ENCODE measurements around the gene METTL15.
"Not testable (repeated sequence)": the region's sequence is repeated elsewhere in the genome, so short reads cannot be mapped to it uniquely, and the experiment has no call there.

Gene METTL15

DNA sequence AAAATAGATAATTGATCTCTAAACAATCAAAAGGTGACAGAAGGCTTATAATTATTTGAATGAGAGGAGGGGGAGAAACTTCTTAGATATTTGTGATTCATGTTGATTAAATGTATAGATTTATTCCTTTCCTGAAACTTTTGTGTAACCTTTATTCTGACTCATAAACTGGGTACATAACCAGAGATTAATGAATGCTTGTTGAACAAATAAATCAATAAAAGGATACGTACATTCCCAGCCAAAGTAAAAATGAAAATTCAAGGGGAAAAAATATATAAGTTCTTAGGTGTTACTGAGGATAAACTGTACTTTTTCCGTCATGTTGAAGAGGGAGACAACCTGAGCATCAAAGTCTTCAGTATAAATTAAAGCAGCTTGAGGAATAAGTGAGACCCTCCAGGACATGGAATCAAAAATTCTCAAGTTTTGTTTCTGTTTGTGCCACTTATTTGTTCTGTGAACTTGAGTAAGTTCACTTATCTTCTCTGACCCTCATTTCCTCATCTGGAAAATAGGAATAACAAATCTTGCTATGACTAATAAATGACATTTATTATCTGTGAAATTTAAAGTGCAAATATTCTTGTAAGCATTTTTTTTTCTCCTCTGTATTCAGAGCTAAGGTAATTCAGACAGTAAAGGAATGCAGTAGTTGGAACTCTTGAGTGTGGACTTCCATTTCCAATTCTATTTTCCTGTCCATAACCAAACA, 195.4 kb downstream of the METTL15 start:
- no peak for DNase-seq

DNA sequence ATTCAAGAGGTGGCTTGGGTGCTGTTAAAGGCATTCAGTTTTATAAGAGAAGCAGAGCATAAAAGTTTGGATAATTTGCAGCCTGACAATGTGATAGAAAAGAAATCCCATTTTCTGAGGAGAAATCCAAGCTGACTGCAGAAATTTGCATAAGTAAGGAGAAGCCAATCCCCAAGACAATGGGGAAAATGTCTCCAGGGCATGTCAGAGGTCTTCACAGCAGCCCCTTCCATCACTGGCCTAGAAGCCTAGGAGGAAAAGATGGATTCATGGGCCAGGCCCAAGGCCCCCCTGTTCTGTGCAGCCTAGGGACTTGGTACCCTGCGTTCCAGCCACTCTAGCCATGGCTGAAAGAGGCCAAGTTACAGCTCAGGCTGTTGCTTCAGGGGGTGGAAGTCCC, 207.3 kb downstream of the METTL15 start:
- DNase-seq, result no peak

DNA sequence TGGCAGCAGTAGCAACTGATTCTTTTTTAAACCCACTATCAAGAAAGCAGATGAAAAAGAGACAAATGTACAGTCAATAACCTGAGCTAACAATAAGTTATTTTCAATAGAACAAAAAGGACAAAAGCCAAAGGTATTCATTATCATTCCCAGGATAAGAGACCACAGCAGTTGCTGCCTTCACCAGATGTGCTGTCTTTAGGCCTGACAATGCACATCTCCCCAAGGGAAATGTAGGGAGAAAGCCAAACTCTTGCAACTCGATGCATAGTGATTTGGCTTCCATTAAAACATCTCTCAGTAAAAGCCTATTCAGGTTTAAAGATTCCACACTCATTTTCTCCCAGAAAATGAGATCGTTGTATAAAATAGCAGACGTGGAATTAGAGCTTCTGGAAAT, 210.7 kb downstream of the METTL15 start:
- no peak for DNase-seq

DNA sequence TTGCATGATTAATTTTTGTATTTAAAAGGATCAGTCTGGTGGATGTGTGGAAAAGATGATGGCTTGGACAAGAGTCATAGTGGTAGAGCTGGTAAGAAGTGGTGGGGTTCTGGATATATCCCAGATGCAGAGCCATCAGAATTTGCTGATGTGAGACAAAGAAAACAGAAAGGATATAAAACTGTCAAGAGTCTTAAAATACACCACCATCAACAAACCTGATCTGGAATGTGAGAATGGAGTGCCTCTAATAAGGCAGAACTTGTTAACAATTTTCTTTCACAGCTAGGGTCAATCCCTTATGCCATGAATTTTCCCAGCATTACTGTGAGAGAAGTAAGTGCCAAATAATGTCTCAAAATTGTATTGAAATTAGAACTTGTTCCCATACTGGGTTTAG, 215.4 kb downstream of the METTL15 start:
- no peak for DNase-seq

DNA sequence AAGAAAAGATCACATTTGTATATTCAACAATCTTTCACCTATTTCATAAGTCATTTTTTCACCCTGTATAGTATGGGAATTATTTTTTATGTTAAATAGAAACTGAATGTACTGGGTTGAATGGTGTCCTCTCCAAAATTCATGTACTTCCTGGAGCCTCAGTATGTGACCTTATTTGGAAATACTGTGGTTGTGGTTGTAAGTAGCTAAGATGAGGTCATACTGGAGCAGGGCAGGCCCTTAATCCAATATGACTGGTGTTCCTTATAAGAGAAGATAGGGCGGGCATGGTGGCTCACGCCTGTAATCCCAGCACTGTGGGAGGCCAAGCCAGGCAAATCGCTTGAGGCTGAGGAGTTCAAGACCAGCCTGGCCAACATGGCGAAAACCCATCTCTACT, 224.2 kb downstream of the METTL15 start:
- not testable (repeated sequence) for DNase-seq

DNA sequence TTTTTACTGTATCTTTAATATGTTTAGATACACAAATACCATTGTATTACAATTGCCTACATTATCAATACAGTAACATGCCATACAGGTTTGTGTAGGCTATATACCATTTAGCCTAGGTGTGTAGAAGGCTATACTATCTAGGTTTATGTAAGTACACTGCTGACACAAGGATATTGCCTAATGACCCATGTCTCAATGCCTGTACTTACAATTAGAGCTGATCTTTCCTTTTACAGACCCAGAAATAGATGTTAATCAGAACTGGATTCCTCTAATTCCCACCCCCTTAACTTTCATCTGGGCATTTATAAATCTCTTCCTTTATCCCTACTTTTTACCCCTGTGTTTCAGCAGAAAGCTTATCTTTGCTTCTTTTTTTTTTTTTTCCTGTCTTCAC, 229.5 kb downstream of the METTL15 start:
- no peak for DNase-seq

DNA sequence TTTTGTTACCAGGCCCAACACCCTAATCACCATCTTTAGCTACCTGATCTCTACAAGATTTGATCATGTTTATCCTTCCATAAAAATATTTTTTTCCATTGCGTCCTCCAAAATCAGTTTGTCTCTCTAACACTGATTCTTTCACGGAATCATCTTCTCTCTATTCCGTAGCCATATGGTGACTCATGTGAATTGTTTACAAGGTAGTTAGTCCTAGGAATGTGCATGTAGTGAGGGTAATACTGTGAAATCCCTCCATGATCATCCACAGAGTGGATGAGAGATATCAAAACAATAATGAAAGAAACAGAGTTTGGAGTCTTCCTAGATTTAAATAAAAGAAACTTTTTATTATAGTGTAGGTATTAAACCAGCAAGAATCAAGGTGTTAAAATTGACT, 230.2 kb downstream of the METTL15 start:
- no peak for DNase-seq

DNA sequence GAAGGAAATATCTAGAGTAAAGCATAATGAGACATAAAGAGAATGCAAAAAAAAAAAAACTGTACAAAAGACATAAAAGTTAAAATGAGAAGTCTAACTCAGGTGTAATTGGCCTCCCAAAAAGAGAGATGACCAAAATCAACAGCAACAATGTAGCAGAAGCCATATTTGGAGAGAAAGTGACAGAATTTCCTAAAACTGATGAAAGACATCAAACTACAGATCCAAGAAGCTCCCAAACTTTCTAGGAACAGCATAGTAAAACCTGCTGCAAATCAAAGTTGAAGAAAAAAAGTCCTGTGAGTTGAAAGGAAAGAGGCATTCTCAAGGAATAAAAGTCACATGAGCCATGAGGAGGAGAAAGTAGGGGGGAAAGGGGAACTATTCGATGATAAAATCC, 231.3 kb downstream of the METTL15 start:
- no peak for DNase-seq

DNA sequence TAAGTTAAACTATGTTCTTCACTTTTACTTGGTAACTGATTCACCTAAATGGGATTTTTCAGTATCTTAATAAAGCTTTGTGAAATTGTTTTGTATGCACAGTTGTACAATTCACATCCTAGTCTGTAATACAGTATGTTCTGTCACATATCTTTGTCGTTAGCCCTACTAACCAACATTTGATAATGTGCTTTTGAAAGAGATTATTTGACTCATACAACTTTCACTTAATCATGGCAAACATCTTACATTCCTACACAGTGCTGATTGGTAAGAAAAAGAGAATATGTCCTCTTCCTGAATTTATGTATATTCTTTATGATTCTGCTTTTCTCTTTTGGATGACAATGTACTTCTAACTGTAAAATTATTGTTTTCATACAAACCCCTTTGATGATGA, 234.5 kb downstream of the METTL15 start:
- no peak for DNase-seq

DNA sequence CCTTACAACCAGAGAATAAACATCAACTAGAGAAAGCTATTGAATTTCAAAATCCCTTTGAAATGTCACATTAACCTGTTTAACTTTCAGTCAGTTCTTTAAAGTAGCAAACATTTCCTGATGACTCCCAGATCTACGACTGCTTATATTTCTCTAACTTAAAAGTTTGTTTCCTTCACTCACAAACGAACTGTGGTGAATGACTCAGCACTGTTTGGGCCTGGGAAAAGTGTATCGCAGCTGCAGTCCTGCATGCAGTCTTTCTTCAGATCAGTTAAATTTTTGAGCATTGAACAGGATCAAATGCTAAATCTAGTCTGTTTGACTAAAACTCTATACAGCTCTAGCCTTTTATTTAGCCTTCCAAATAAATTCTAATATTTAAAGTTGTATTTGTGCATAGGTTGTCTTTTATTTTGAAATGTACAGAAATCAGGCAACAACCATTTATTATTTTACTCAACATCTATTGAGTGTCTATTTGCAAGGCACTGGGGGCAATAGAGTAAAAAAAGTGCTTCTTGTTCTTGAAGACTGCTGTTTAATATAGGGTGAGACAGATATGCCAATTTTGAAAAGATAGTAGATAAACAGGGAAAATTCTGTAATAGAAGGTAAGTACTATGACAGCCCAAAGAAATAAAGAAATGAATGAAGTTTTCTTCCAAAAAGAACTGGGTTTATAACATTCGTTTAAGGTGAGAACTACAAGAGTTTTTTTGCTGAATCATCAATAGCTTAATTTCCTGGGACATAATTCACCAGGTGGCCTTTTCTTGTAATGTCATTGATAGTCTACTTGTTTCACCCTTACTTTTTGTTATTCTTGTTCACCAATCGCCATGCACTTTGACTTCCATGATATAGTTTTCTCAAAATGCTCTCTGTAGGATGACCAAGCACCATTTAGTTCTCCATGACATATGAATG, 235.4 kb downstream of the METTL15 start:
- peak; percentile 75 for DNase-seq

DNA sequence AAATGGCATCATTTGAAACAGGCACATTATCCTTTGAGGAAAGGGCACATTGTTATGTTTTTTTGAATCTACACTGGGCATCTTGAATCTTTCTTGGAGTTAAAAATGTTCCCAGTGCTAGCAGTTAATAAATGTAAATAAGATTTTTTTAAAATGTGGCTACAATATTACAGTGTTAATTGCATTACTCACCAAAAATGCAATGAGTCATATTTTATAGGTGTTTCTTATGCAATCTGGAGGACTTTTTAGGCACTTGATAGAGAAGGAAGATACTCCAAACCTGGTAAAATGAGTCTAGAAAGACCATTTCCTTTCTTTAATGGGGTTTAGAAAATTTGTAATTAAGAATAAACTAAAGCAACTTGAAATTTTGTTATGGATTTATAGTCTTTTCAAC, 238.0 kb downstream of the METTL15 start:
- DNase-seq, result no peak

DNA sequence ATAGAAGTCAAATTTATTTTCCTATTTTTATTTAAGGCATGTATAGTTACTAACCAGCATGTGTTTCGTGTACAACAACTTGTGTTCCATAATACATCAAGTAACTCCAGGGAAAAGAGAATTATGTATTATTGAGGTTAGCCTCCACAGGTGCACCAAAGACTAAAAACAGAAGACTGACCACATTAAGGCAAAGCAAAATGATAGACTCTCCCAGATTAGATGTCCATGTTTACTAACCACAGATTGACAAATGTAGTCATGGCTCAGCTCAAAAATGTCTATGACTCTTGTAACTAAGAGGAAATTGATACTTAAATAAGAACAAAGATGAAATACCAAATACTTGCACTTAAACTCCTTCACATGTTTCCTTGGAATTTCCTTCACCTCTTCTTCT, 238.5 kb downstream of the METTL15 start:
- DNase-seq, result no peak

DNA sequence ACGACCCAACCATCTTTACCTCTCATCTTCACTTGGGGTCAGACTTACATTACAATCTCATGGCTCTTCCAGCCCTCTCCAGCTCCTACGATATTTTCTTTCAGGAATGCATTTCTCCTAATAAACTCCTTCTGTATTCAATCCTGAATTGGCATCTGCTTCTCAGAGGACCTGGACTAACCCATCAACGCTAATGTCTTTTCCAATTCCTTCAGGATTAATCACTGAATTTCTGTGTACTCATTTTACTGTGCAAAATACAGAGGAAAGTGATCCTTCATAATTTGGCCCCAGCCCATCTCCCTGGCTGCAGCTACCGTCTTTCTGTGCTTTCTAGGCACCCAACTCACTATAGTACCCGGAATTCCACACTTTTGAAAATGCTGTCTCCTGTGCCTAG, 239.2 kb downstream of the METTL15 start:
- no peak for DNase-seq

DNA sequence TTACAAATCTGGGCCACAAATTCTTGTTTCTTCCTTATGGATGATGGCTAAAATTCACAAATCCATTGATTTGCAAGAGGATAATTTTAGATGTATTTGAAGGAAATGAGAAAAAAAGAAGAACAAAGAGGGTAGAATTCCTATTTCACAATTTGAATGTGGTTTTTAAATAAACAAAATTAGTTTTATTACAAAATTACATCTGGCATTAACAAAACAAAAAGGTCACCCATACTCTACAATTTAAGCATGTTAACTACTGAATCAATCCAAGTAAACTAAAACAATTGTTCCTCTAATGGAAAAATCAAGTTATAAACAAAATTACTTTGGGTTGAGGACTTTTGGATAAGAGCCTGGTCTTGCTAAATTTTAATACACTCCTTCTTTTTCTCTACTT, 242.0 kb downstream of the METTL15 start:
- no peak for DNase-seq

DNA sequence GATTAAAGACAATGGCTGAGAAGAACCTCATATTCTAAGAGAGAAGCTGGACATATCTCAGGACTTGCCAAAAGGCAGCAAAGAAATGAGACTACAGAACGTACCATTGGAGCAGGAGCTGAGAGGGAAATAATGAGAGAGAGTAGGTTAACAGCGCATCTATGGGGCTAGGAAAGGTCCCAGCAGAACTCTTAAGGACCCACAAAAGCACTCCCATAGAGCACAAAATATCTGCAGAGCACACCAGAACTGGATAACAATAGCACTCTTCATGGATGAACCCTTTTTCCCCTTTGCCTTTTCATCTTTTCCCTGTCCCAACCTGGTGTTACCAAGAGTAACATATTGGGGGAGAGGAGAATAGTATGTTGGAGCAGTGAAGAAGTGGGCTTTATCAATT, 245.8 kb downstream of the METTL15 start:
- DNase-seq, result no peak

DNA sequence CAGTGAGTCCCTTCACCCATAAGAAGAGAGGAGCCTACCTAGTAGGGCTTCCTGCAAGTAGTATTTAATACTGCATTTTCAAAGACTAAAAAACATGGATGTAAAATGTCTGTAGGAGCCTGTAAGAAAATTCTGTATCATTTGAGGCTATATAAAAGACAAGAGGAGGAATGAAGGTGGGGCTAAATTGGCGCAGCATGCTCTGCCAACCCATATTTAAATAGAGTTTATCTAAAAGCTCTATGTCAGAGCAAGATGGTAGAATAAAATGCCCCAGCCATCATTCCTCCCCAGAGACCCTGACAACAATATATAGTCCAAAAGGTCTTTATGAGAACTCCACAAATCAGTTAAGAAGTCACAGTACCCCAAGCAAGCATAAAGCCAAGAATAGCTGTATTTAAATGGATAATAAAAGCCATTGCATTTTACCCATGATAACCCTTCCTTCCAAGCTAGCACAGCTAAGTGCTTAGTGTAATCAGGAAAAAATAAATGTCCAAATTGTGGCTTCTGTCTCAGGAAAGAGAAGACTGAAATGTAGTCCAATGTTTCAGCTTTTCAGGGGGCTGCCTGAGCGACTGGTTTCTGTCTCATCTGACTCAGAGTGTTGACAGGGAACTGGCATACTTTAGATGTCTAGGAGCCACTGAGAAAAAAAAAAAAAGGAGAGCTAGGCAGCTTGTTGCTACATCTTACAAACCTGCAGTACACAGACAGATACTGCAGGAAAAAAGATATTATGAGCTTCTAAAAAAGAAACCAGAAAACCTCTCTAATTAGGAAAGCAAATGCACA, 258.6 kb downstream of the METTL15 start:
- DNase-seq, result peak; percentile 75

DNA sequence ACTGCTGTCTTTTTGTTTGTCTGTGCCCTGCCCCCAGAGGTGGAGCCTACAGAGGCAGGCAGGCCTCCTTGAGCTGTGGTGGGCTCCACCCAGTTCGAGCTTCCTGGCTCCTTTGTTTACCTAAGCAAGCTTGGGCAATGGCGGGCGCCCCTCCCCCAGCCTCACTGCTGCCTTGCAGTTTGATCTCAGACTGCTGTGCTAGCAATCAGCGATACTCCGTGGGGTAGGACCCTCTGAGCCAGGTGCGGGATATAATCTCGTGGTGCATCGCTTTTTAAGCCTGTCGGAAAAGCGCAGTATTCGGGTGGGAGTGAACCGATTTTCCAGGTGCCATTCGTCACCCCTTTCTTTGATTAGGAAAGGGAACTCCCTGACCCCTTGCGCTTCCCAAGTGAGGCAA, 269.9 kb downstream of the METTL15 start:
- not testable (repeated sequence) for DNase-seq

Measured in islet precursor cell (in vitro differentiated cells).